ENCODE data around the gene TAF8.

Gene TAF8

DNA sequence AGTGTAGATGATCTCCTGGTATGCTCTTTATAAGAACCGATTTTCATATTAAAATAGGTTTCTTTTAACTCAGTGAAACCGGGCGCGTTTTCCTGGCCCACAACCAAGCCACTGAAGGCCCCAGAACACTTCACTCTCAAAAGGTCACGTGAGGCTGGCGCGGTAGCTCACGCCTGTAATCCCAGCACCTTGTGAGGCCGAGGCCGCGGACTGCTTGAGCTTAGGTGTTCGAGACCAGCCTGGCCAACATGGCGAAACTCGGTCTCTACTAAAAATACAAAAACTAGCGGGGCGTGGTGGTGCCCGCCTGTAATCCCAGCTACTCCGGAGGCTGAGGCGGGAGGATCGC, 402 bp upstream of the TAF8 start:
- Histone ChIP-seq H3K27me3 (ENCODE audit: insufficient read depth, low read depth) (peaks cover 42% of the 10 kb centered on the region), H3K9ac (no peak overlapping the region)

GRCh38 chr6:42051268-42051653, 937 bp downstream of the TAF8 start:
- Histone ChIP-seq H3K79me2 (ENCODE audit: insufficient read depth, low read depth) (no peaks in the 10 kb centered on the region), H4K20me1 (ENCODE audit: insufficient read depth) (no peaks in the 10 kb centered on the region), H3K4me3 (IDR thresholded peaks at IDR 0.05; ENCODE audit: insufficient read depth, low read depth, low read length) (no peak overlapping the region), H3K27ac (peak overlapping the region; percentile 75; the same call in 1 of the 2 replicates), H3K27me3 (ENCODE audit: insufficient read depth, low read depth) (peaks cover 29% of the 10 kb centered on the region), H3K4me1 (ENCODE audit: low read depth, poor library complexity, severe bottlenecking) (peaks cover 20% of the 10 kb centered on the region), H3K36me3 (ENCODE audit: insufficient read depth) (no peaks in the 10 kb centered on the region), H3K9ac (peak overlapping the region; percentile 84), H3K4me2 (peak overlapping the region; percentile 90), H2AFZ (ENCODE audit: low read depth) (peak overlapping the region; percentile 86)
- TF ChIP-seq, protein P1, sequence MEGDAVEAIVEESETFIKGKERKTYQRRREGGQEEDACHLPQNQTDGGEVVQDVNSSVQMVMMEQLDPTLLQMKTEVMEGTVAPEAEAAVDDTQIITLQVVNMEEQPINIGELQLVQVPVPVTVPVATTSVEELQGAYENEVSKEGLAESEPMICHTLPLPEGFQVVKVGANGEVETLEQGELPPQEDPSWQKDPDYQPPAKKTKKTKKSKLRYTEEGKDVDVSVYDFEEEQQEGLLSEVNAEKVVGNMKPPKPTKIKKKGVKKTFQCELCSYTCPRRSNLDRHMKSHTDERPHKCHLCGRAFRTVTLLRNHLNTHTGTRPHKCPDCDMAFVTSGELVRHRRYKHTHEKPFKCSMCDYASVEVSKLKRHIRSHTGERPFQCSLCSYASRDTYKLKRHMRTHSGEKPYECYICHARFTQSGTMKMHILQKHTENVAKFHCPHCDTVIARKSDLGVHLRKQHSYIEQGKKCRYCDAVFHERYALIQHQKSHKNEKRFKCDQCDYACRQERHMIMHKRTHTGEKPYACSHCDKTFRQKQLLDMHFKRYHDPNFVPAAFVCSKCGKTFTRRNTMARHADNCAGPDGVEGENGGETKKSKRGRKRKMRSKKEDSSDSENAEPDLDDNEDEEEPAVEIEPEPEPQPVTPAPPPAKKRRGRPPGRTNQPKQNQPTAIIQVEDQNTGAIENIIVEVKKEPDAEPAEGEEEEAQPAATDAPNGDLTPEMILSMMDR (conservative IDR thresholded peaks at IDR 0.05; ENCODE audit: low read depth, low read length): no peak

More for the DNA sequence above, 402 bp upstream of the TAF8 start:
- Histone ChIP-seq H2AFZ (ENCODE audit: low read depth) (peak overlapping the region; percentile 86; the same call in 1 of the 2 replicates), H4K20me1 (ENCODE audit: insufficient read depth) (no peaks in the 10 kb centered on the region), H3K36me3 (ENCODE audit: insufficient read depth) (no peaks in the 10 kb centered on the region), H3K4me1 (ENCODE audit: low read depth, poor library complexity, severe bottlenecking) (peaks cover 34% of the 10 kb centered on the region), H3K4me3 (IDR thresholded peaks at IDR 0.05; ENCODE audit: insufficient read depth, low read depth, low read length) (no peak overlapping the region), H3K27ac (no peak overlapping the region), H3K79me2 (ENCODE audit: insufficient read depth, low read depth) (no peaks in the 10 kb centered on the region), H3K4me2 (peak overlapping the region; percentile 40; the same call in 1 of the 2 replicates)
- TF ChIP-seq, protein P1 (conservative IDR thresholded peaks at IDR 0.05; ENCODE audit: low read depth, low read length): no peak

DNA sequence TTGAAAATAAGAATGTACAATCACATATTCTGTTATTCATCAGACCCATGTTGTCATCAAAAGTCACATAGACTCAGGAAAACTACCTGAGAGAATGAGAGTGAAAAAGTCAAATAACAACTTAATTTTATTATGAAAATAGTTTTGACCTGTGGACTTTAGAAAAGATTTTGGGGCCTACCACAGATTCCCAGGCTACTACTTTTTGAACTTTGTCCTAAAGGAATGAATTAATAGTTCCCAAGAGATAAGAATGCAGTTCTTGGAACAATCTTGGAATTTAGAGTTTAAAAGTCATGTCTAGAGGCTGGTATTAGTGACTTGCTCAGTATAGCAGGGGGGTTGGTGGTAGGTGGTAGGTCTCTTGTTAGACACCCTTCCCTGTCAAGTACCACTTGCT, 3.3 kb downstream of the TAF8 start:
- no peaks in the 10 kb centered on the region for H3K36me3 ChIP-seq (ENCODE audit: insufficient read depth)

GRCh38 chr6:42059743-42060142, 9.4 kb downstream of the TAF8 start:
- Histone ChIP-seq H3K4me3 (IDR thresholded peaks at IDR 0.05; ENCODE audit: insufficient read depth, low read depth, low read length) (no peak overlapping the region), H3K9ac (no peak overlapping the region), H3K36me3 (ENCODE audit: insufficient read depth) (no peaks in the 10 kb centered on the region), H4K20me1 (ENCODE audit: insufficient read depth) (no peaks in the 10 kb centered on the region), H2AFZ (ENCODE audit: low read depth) (no peak overlapping the region), H3K79me2 (ENCODE audit: insufficient read depth, low read depth) (no peaks in the 10 kb centered on the region), H3K4me2 (no peak overlapping the region), H3K27ac (no peak overlapping the region), H3K4me1 (ENCODE audit: low read depth, poor library complexity, severe bottlenecking) (no peaks in the 10 kb centered on the region), H3K27me3 (ENCODE audit: insufficient read depth, low read depth) (no peaks in the 10 kb centered on the region)
- TF ChIP-seq, protein P1 (conservative IDR thresholded peaks at IDR 0.05; ENCODE audit: low read depth, low read length): no peak

More for the DNA sequence above, 3.3 kb downstream of the TAF8 start:
- Histone ChIP-seq H3K4me2 (no peak overlapping the region), H3K27me3 (ENCODE audit: insufficient read depth, low read depth) (peaks cover 6% of the 10 kb centered on the region; the same call in 1 of the 2 replicates), H3K27ac (no peak overlapping the region), H3K4me3 (IDR thresholded peaks at IDR 0.05; ENCODE audit: insufficient read depth, low read depth, low read length) (no peak overlapping the region), H2AFZ (ENCODE audit: low read depth) (no peak overlapping the region), H3K4me1 (ENCODE audit: low read depth, poor library complexity, severe bottlenecking) (peaks cover 12% of the 10 kb centered on the region), H4K20me1 (ENCODE audit: insufficient read depth) (no peaks in the 10 kb centered on the region), H3K9ac (no peak overlapping the region), H3K79me2 (ENCODE audit: insufficient read depth, low read depth) (no peaks in the 10 kb centered on the region)
- TF ChIP-seq, protein P1 (conservative IDR thresholded peaks at IDR 0.05; ENCODE audit: low read depth, low read length): no peak
